Stimulated activated CD8-positive, alpha-beta memory T cell treated with anti-CD3 and anti-CD28 coated beads, Interleukin-4, amount 100 ng/mL, for 24 hours (primary cell): ENCODE results near the gene NEK4.

Experiments
- DNase-seq: peaks from one replicate; pipeline ENCODE4 v3.0.0-alpha.2; 2020; ENCODE audit warnings: low read depth

Gene NEK4

GRCh38 chr3:52792961-52793695 lies 22.4 kb upstream of the NEK4 start:
- DNase-seq: no peak

DNA sequence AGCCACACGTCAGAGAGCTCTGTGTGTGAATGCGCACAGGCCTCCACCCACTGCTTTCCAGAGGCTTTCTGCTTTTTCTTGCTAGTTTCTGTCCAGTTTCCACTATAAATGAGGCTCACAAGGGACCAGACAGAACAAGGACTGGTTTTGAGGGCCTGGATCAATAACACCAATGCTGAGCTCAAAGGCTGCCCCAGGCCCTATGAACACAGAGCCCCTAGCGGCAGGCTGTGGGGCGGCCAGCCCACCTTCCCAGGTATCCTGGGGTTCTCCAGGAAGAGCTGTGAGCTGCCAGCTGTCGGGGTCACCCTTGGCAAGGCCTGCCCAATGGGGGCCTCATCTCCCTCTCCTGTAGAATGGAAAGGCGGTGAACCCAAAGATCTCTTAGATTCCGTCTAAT lies 21.7 kb upstream of the NEK4 start:
- DNase-seq: no peak

GRCh38 chr3:52791928-52792327 lies 21.2 kb upstream of the NEK4 start:
- no peak for DNase-seq

DNA sequence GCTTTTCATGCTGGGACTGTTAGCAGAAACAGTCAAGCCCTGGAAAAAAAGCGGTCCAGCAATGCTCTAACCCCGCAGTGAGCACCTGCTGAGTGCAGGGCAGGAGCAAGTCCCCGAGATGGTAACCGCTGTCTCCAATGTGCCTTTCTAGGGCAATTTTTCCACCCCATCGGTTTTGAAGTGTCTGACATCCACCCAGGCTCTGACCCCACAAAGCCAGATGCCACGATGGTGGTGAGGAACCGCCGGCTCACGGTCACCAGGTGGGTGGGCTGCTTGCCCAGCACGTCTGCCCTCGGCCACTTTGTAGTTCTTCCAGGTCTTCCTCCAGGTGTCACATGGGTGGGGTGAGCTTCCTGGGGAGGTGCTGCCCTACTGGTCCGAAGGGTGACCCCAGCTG lies 20.6 kb upstream of the NEK4 start:
- DNase-seq: no peak

GRCh38 chr3:52790741-52791140 lies 20.0 kb upstream of the NEK4 start:
- DNase-seq: no peak

DNA sequence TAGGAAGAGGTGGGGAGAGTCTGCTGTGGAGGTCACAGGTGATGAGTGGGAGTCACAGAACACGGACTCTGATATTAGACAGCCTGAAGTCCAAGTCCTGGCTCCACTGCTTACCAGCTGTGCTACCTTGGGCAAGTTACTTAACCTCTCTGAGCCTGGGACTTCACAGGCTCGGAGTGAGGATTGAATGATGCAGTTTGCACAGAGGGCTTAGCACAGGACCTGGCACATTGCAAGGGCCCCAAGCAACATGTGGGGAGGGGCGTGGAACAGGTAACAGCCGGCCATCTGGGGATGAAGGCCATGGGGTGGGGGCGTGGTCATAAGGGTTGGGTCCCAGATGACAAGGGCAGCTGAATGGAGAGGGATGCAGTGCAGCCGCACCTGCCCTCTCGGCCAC lies 19.6 kb upstream of the NEK4 start:
- no peak for DNase-seq

GRCh38 chr3:52789746-52790040 lies 19.0 kb upstream of the NEK4 start:
- no peak for DNase-seq

GRCh38 chr3:52788890-52789745 lies 18.4 kb upstream of the NEK4 start:
- no peak for DNase-seq

- DNase-seq: no peak
Measured at GRCh38 chr3:52787672-52788625, 17.2 kb upstream of the NEK4 start.

DNA sequence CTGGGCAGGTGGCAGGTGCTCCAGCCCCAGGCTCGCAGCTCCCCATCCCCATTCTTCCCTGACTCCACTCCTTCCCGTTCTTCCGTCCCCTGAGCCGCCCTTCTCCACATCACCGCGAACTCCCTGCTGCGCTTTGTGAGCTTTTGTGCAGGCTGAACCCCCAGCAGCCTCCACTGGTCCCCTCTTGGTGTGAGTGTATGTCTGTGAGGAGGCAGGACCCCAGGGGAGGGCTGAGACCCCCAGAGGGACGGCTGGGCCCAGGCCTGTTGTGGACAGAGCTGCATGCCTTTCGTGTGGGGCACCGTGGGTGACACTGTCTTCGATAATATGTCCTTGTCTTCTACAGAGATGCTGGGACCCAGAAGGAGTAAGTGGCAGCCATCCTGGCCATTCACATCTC lies 16.5 kb upstream of the NEK4 start:
- DNase-seq: no peak

DNA sequence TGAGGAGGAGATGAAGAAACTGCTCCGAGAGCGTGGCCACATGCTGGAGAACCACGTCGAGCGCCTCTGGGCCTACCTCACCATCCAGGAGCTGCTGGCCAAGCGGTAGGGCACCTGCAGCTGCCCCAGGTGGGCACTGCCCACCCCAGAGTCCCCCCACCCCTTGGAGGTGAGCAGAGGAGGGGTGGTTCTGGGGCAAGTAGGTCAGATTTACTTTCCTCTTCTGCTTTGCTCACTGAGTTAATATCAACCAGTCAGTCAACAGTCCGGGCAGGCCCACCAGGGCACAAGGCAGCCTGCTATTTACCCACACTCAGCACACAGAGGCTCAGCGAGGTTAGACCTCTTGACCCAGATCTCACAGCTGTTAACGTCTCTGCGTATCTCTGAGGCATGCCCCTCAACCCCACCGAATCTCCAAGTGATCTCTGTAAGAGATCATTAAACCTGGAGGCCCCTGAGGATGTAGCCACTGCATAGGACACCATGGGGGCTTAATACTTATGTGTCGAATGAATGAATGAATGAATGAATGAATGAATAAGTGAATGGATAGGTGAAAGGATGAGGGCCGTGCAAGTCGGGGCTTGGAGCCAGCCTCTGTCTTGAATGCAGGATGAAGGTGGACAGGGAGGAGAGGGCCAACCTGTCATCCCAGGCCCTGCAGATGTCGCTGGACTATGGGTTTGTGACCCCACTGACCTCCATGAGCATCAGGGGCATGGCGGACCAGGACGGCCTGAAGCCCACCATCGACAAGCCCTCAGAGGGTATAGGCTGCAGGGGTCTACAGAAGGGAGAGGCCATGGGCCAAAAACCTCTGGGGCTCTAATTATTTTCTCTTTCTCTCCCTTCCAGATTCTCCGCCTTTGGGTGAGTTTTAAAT lies 15.8 kb upstream of the NEK4 start:
- no peak for DNase-seq

GRCh38 chr3:52784931-52785590 lies 14.3 kb upstream of the NEK4 start:
- no peak for DNase-seq

DNA sequence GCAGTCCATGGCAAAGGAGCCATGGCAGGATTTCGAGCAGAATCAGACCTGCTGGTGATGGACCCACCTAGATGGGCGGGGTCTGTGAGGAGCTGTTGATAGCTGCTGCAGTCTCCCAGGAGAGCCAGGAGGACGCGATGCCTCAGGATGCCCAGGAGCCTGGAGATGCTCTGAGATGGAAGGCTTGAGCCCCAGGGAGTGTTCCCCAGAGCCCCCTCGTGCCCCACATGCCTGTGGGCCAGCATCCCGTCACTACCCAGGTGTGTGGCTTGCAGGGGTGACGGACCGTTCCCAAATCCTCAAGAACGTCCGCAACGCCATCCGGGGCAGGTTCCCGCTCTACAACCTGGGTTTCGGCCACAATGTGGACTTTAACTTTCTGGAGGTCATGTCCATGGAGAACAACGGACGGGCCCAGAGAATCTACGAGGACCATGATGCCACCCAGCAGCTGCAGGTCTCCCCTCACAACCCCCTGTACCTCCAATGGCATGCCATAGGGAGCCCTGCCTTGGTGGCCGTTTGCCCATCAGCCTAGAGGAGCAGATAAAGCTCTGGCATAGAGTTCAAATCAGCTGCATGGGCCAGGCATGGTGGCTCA lies 13.4 kb upstream of the NEK4 start:
- no peak for DNase-seq

DNA sequence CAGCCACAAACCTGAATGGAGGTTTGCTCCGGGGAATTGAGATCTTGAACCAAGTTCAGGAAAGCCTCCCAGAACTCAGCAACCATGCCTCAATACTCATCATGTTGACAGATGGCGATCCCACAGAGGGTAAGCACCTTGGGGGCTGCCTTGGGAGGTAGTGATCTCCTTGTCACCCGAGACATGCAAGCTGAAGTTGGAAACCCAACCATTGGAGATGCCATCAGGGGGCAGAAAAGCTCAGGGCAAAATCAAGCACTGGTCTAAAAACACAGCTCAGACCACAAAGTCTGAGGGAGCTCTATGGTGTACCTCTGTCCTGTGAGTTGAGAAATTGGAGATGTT lies 12.4 kb upstream of the NEK4 start:
- no peak for DNase-seq

GRCh38 chr3:52782412-52783210 lies 11.9 kb upstream of the NEK4 start:
- no peak for DNase-seq

GRCh38 chr3:52781741-52782140 lies 11.0 kb upstream of the NEK4 start:
- DNase-seq: no peak

- no peak for DNase-seq
Measured at GRCh38 chr3:52779837-52780585, 9.3 kb upstream of the NEK4 start.

DNA sequence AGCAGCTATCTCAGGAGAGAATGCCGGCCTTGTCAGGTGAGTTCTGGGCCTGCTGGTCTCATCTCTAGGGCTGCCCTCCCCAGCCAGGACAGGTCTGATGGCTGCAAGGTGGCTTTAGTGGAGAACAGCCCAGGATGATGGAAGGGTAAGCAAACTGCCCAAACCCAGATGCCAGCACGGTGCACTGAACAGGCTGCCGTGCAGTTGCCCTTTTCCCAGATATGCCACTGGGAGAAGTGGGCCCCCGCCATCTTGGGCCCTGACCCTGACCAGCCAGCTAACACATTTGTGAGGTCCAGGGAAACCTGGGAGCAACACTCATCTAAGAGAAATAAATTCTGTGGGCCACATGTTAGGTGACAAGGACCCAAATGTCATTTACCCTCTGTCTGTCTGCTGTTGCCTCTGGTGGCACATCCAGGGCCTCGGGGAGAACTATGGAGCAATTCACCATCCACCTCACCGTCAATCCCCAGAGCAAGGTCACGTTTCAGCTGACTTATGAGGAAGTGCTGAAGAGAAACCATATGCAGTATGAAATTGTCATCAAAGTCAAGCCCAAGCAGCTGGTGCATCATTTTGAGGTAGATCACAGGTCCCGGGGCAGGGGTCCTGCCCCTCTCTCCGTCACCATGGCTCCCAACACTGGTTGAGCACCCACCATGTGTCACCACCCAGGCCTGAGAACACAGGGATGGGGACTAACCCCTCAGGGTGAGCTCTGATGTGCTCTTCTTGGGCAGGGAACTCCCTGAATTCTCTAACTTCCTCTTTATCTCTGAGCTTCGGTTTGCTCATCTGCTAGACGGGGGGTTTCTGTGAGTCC lies 8.5 kb upstream of the NEK4 start:
- DNase-seq: no peak
